ENCODE measurements around the gene ARHGAP32. TPM values are rescaled to one million over a fixed set of nuclear protein-coding genes. Genes with fewer than 3 reads are reported as not detected.

Gene ARHGAP32
- total and polyA plus RNA-seq, 10 donors = 0.53 to 17.0 (median 10.2) TPM

DNA sequence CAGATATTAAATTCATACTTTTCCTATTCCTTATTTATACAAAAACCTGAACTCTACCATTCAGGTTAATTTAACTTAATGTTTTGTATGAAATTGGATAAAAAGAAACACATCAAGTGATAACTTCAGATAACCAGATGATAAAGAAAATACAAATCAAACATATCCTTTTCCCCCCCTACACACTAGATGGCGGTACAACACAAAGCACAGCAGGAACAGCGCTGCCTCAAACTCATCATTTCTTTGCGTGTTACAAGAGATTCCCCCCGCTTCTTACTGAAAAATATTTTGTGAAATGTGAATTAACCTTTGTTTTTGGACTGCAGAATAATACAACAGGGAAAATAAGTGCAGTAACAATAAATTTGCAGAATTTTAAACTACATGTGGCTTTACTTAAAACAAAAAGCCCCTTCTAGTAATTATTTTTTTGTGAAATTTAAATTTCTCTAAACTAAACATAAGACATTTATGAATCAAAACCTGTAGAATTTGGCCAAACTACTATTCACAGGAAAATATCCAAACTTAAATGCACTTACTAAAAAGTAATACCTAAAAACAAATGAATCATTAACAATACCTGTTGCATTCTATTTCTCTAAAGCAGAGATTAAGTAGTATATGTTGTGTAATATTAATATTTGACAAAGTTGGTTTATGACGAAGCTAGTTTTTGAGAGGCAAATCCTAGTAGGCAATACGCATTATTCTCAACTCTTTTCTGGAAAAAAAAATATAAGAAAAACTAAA, 74.4 kb downstream of the ARHGAP32 start:
- 35 to 44% (median 37%) methylated on average over 6 of the region's 6 CpGs for WGBS, 5 donors
- H3K27ac ChIP-seq = no peak overlapping the region
- no peaks in the 10 kb centered on the region for H3K27me3 ChIP-seq (replicated peaks in 1 of 7)
- no peak overlapping the region for H3K4me3 ChIP-seq
- H3K9me3 ChIP-seq = no peaks in the 10 kb centered on the region
- DNase-seq = no peak
- no peak for TF ChIP-seq POLR2AphosphoS5 (IDR thresholded peaks at IDR 0.05)
- no peak for TF ChIP-seq POLR2A (IDR thresholded peaks at IDR 0.05)
- TF ChIP-seq, protein P1, sequence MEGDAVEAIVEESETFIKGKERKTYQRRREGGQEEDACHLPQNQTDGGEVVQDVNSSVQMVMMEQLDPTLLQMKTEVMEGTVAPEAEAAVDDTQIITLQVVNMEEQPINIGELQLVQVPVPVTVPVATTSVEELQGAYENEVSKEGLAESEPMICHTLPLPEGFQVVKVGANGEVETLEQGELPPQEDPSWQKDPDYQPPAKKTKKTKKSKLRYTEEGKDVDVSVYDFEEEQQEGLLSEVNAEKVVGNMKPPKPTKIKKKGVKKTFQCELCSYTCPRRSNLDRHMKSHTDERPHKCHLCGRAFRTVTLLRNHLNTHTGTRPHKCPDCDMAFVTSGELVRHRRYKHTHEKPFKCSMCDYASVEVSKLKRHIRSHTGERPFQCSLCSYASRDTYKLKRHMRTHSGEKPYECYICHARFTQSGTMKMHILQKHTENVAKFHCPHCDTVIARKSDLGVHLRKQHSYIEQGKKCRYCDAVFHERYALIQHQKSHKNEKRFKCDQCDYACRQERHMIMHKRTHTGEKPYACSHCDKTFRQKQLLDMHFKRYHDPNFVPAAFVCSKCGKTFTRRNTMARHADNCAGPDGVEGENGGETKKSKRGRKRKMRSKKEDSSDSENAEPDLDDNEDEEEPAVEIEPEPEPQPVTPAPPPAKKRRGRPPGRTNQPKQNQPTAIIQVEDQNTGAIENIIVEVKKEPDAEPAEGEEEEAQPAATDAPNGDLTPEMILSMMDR (IDR thresholded peaks at IDR 0.05 in 8 of 11, conservative IDR thresholded peaks at IDR 0.05 in 3 of 11) = peak; percentile 25 to 80 (median 72)
- intact Hi-C loops (cut with DNase I; ENCODE audit: low total_unique reads) = loop anchor here (5.0 kb wide), 1 partner anchor 215 kb away; no protein-coding TSS in a partner anchor
- H3K36me3 ChIP-seq = peaks cover 0 to under 1% (median 0%) of the 10 kb centered on the region in 6 donors
- peaks cover 0 to 6% (median 0%) of the 10 kb centered on the region in 6 donors for H3K4me1 ChIP-seq

GRCh38 chr11:129115652-129116586, 76.2 kb downstream of the ARHGAP32 start:
- no peak overlapping the region for H3K4me3 ChIP-seq
- H3K27me3 ChIP-seq (replicated peaks in 1 of 7) = no peaks in the 10 kb centered on the region
- H3K36me3 ChIP-seq = no peaks in the 10 kb centered on the region
- no peak overlapping the region for H3K27ac ChIP-seq
- TF ChIP-seq POLR2AphosphoS5 (IDR thresholded peaks at IDR 0.05) (no peak), POLR2A (IDR thresholded peaks at IDR 0.05) (no peak)
- TF ChIP-seq, protein P1 (IDR thresholded peaks at IDR 0.05 in 8 of 11, conservative IDR thresholded peaks at IDR 0.05 in 3 of 11) = no peak
- 52 to 75% (median 65%) methylated on average over 2 of the region's 2 CpGs for WGBS, 5 donors
- intact Hi-C loops (cut with DNase I; ENCODE audit: low total_unique reads) = loop anchor here (5.0 kb wide), 1 partner anchor 216 kb away; no protein-coding TSS in a partner anchor
- no peaks in the 10 kb centered on the region for H3K9me3 ChIP-seq
- DNase-seq = no peak
- peaks cover 0 to 6% (median 0%) of the 10 kb centered on the region in 6 donors for H3K4me1 ChIP-seq

DNA sequence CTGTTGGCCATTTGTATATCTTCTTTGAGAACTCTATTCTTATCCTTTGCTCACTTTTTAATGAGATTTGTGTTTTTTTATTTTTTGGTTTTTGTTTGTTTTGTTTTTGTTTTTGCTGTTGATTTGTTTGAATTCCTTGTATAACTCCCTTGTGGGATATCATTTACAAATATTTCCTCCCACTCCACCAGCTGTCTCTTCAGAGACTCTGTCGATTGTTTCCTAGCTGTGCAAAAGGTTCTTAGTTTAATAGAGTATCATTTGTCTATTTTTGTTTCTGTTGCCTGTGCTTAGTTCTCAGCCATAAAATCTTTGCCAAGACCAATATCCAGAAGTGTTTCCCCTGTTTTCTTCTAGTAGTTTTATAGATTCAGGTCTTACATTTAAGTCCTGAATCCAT, 82.4 kb downstream of the ARHGAP32 start:
- 74 to 92% (median 82%) methylated on average over 1 of the region's 1 CpG for WGBS, 5 donors
- intact Hi-C loops (cut with DNase I; ENCODE audit: low total_unique reads) = no loop called here

More for the DNA sequence above, 82.4 kb downstream of the ARHGAP32 start:
- no peaks in the 10 kb centered on the region for H3K4me1 ChIP-seq
- TF ChIP-seq POLR2A (IDR thresholded peaks at IDR 0.05) = no peak
- TF ChIP-seq, protein P1 (IDR thresholded peaks at IDR 0.05 in 8 of 11, conservative IDR thresholded peaks at IDR 0.05 in 3 of 11) = no peak
- TF ChIP-seq POLR2AphosphoS5 (IDR thresholded peaks at IDR 0.05) = no peak
- H3K4me3 ChIP-seq = no peak overlapping the region
- H3K27me3 ChIP-seq (replicated peaks in 1 of 7) = no peaks in the 10 kb centered on the region
- H3K9me3 ChIP-seq = peaks cover 0 to 28% (median 17%) of the 10 kb centered on the region in 8 donors
- H3K36me3 ChIP-seq = no peaks in the 10 kb centered on the region
- no peak for DNase-seq
- no peak overlapping the region for H3K27ac ChIP-seq

All from spleen (tissue), 11 donors.